Breast epithelium (tissue), 3 donors: ENCODE data around the gene KDSR.

Experiments
- POLR2A ChIP-seq: fragments of 450-650 bp; IDR thresholded peaks from one replicate; pipeline ENCODE4 v1.6.1; 2016; ENCODE audit warnings: antibody characterized with exemption, mild to moderate bottlenecking, moderate library complexity
- TF ChIP-seq, protein P1 (sequence below), 3 donors: fragments of 450-650 bp; IDR thresholded peaks; one replicate each; pipeline ENCODE4 v1.5.1; 2016 to 2017; ENCODE audit warnings: antibody characterized with exemption in 3 of 3, mild to moderate bottlenecking in 3 of 3, moderate library complexity in 3 of 3

GRCh38 chr18:63339920-63340484 is 27.0 kb downstream of the KDSR start:
- TF ChIP-seq POLR2A = no peak
- TF ChIP-seq, protein P1, sequence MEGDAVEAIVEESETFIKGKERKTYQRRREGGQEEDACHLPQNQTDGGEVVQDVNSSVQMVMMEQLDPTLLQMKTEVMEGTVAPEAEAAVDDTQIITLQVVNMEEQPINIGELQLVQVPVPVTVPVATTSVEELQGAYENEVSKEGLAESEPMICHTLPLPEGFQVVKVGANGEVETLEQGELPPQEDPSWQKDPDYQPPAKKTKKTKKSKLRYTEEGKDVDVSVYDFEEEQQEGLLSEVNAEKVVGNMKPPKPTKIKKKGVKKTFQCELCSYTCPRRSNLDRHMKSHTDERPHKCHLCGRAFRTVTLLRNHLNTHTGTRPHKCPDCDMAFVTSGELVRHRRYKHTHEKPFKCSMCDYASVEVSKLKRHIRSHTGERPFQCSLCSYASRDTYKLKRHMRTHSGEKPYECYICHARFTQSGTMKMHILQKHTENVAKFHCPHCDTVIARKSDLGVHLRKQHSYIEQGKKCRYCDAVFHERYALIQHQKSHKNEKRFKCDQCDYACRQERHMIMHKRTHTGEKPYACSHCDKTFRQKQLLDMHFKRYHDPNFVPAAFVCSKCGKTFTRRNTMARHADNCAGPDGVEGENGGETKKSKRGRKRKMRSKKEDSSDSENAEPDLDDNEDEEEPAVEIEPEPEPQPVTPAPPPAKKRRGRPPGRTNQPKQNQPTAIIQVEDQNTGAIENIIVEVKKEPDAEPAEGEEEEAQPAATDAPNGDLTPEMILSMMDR (IDR thresholded peaks at IDR 0.05) = peak; percentile 15 to 30 (median 26)
